Uterus (tissue), 4 donors: Measurements from ENCODE around the gene ANKRD6. TPM values are rescaled to one million over a fixed set of nuclear protein-coding genes. Genes with fewer than 3 reads are reported as not detected.

Experiments used
- DNase-seq, 2 donors: peaks; one replicate each; pipeline ENCODE4 v3.0.0-alpha.2; 2019 to 2020
- H3K27ac ChIP-seq, 2 donors: fragments of 200-600 bp; sonication (generic); 1 replicate in 1 of 2; 2 replicates in 1 of 2; pipeline ENCODE4 v1.5.1; 2016 to 2018
- H3K27me3 ChIP-seq, 2 donors: fragments of 200-600 bp; sonication (generic); one replicate each; pipeline ENCODE4 v1.5.1; 2018 to 2019; ENCODE audit warnings: control low read depth in 1 of 2
- H3K36me3 ChIP-seq, 2 donors: fragments of 200-600 bp; sonication (generic); one replicate each; pipeline ENCODE4 v1.5.1; 2019; ENCODE audit warnings: control low read depth in 1 of 2
- H3K4me1 ChIP-seq, 2 donors: fragments of 200-600 bp; sonication (generic); one replicate each; pipeline ENCODE4 v1.5.1; 2018 to 2019; ENCODE audit warnings: control low read depth in 1 of 2
- H3K4me3 ChIP-seq, 2 donors: fragments of 200-600 bp; sonication (generic); 1 replicate in 1 of 2; 2 replicates in 1 of 2; pipeline ENCODE4 v1.5.1; 2018 to 2019; ENCODE audit warnings: mild to moderate bottlenecking in 1 of 2
- H3K9me3 ChIP-seq, 2 donors: fragments of 200-600 bp; sonication (generic); one replicate each; pipeline ENCODE4 v1.5.1; 2019; ENCODE audit warnings: control low read depth in 1 of 2
- POLR2A ChIP-seq, 2 donors: fragments of 450-650 bp; IDR thresholded peaks; one replicate each; pipeline ENCODE4 v1.6.1; 2016; ENCODE audit warnings: antibody characterized with exemption in 2 of 2, mild to moderate bottlenecking in 1 of 2, moderate library complexity in 1 of 2
- intact Hi-C: fragments of 100-400 bp; cut with DNase I; formaldehyde crosslinking; loops from one replicate; pipeline ENCODE4 v1.15.1; 2023; ENCODE audit warnings: low total_unique reads
- total RNA-seq, 4 donors: library from RNA; depleted of rRNA in 3 of 4; stranded (reverse); fragments of >200 nt in 3 of 4; gene quantifications; one replicate each; pipeline versions ENCODE4 v1.1.0 to v1.2.4, GENCODE V29; 2014 to 2023
- TF ChIP-seq, protein P1 (sequence below), 4 experiments: fragments of 200-600 bp in 2 of 4; fragments of 450-650 bp in 2 of 4; sonication (generic) in 2 of 4; IDR thresholded peaks; one replicate each; pipeline ENCODE4 v1.5.1; 2016 to 2019; ENCODE audit warnings: antibody characterized with exemption in 4 of 4, mild to moderate bottlenecking in 2 of 4, moderate library complexity in 1 of 4
- donor health status: DM: yes; HTN: yes; CAD: no.

The ANKRD6 gene
- total RNA-seq, 4 donors from 2014 or later = 6.7 to 32.6 (median 24.5) TPM

DNA sequence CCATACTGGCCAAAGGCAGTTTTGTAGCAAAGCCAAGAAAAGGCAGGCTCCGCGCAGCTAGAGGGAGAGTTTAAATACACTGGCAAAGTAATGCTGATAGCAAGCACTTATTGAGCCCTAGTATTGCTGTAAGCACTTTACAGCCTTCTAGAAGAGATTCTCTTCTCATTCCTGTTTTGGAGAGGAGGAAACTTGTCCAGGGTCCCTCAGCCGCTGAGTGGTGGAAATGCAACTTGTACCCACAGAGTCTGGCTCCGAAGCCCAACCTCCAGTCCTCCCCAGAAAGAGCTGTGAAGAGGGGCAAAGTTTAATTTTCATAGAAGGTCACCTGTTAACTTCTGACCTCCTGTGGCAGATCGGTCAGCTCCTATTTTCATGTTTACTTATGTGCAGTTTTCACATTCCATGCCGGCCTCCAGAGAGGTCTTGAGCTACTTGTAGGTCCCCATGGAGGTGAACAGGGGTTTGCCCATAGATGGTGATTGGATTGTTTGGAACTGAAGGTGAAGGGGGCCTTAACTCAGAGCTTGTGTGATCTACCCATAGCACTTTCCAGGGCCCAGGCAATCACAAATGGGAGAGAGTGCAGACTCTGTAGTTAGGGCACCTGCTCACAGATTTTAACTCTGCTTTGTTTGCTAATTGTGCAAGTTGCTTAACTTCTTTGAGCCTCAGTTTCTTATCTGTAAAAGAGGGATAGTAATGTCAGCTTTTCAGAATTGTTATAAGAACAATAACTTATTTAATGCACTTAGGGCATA lies 134.9 kb downstream of the ANKRD6 start:
- no peak overlapping the region for H3K27ac ChIP-seq
- DNase-seq = no peak
- TF ChIP-seq, protein P1, sequence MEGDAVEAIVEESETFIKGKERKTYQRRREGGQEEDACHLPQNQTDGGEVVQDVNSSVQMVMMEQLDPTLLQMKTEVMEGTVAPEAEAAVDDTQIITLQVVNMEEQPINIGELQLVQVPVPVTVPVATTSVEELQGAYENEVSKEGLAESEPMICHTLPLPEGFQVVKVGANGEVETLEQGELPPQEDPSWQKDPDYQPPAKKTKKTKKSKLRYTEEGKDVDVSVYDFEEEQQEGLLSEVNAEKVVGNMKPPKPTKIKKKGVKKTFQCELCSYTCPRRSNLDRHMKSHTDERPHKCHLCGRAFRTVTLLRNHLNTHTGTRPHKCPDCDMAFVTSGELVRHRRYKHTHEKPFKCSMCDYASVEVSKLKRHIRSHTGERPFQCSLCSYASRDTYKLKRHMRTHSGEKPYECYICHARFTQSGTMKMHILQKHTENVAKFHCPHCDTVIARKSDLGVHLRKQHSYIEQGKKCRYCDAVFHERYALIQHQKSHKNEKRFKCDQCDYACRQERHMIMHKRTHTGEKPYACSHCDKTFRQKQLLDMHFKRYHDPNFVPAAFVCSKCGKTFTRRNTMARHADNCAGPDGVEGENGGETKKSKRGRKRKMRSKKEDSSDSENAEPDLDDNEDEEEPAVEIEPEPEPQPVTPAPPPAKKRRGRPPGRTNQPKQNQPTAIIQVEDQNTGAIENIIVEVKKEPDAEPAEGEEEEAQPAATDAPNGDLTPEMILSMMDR (IDR thresholded peaks at IDR 0.05) = no peak
- H3K4me1 ChIP-seq = peaks cover 0 to 4% of the 10 kb centered on the region in 2 donors
- no peaks in the 10 kb centered on the region for H3K27me3 ChIP-seq
- intact Hi-C loops = no loop called here
- no peaks in the 10 kb centered on the region for H3K36me3 ChIP-seq
- no peaks in the 10 kb centered on the region for H3K9me3 ChIP-seq
- no peak overlapping the region for H3K4me3 ChIP-seq

DNA sequence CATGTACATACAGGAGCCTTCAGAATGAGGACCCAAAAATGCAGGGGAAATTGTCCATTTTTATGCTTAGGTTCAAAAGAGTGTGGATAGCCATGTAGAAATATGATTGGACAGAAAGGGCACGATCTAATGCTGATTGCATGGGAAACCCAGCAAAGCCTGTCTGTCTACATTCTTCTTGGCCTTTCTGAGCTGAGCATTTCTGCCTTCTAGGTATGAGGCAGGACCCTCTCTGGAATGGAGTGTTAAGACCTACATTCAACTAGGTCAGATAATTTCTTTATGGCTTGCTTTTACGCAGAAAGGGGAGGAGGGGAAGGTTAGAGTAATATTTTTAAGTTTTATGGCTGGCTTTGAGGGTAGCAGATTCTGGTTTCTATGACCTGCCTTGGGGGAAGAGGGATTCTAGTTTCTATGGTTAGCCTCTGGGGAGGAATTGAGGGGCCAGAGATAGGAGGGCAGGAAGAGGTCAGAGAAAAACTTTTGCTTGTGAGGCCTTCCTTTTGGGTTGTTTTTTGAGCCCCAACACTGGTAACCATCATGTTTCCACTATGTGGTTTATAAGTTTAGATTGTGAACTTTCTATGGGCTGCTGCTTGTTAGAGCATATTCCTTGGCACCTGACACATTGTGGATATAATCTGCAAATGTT lies 142.1 kb downstream of the ANKRD6 start:
- no peaks in the 10 kb centered on the region for H3K27me3 ChIP-seq
- no peak for DNase-seq
- TF ChIP-seq POLR2A (IDR thresholded peaks at IDR 0.05) = no peak
- TF ChIP-seq, protein P1 (IDR thresholded peaks at IDR 0.05) = no peak
- no peaks in the 10 kb centered on the region for H3K9me3 ChIP-seq
- H3K4me1 ChIP-seq = no peaks in the 10 kb centered on the region
- no peak overlapping the region for H3K27ac ChIP-seq
- intact Hi-C loops = no loop called here
- no peaks in the 10 kb centered on the region for H3K36me3 ChIP-seq
- H3K4me3 ChIP-seq = no peak overlapping the region

DNA sequence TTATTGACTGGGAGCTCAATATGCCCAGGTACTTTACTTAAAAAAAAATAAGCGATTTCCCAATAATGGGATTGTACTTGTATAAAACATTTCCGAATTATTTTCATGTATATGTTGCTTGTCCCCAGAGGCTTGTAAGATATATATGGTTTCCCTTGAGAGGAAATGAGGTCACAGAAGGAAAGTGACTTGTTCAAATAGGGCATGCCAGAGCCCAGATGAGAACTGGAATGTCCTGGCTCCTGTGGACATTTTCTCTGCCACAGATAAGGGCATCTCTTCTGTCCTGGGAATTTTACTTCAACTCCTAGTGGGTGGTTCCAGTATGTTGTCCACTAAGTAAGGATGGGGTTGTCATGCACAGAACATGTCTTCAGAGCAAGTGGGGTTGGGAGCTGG lies 142.6 kb downstream of the ANKRD6 start:
- Histone ChIP-seq H3K27ac (no peak overlapping the region), H3K9me3 (no peaks in the 10 kb centered on the region), H3K27me3 (no peaks in the 10 kb centered on the region), H3K4me3 (no peak overlapping the region), H3K4me1 (no peaks in the 10 kb centered on the region), H3K36me3 (no peaks in the 10 kb centered on the region)
- DNase-seq = no peak
- intact Hi-C loops = no loop called here
- TF ChIP-seq, protein P1 (IDR thresholded peaks at IDR 0.05) = no peak
- no peak for TF ChIP-seq POLR2A (IDR thresholded peaks at IDR 0.05)

DNA sequence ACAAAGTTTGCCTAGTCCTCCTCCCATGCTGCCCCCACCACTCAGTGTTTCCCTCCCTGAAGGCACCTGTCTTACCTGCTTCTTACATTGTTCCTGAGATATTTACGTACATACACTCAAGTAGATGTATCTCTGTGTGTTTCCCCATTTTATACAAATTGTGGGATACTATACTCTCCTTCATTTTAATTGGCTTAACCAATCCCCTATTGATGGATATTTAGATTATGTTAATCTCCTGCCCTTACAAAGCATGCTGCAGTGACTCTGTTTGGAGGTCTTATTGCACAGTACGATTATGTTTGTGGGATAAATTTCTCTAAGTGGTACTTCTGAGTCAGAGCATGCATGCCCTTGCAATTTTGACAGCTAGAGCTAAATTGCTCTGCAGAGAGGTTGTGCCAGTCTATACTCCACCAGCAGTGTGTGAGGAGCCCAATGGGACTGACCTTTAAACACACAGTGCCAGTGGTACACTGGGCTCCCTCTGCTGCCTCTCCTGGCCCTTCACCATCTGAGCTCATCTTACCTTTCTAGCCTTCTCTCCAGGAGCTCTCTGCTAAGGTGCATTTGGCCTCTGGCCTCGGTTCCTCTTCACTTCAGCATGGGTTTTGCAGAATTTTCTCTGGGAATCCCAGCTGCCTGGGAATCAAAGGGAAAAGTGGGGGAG lies 148.2 kb downstream of the ANKRD6 start:
- Histone ChIP-seq H3K27me3 (no peaks in the 10 kb centered on the region), H3K36me3 (no peaks in the 10 kb centered on the region), H3K27ac (no peak overlapping the region), H3K9me3 (no peaks in the 10 kb centered on the region), H3K4me1 (no peaks in the 10 kb centered on the region), H3K4me3 (no peak overlapping the region)
- no peak for DNase-seq
- TF ChIP-seq POLR2A (IDR thresholded peaks at IDR 0.05) = no peak
- TF ChIP-seq, protein P1 (IDR thresholded peaks at IDR 0.05) = no peak
- intact Hi-C loops = no loop called here

DNA sequence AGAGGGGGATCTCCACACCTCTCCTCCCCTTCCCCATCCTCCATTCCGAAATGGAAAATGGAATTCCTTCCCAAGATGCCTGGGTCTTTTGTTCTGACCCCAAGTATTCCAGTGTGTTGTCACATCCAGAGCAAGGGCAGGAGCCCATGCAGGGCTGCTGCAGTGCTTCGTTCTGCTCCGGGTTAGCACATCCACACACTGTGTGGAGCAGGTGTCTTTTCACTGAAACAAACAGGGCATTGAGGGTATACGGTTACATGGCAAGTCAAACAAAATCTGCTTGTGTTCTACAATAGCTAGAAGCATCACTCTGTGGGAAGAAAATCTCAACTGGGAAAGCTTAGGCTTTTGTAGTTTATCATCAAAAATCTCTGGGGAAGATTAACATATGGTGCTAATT lies 148.7 kb downstream of the ANKRD6 start:
- H3K4me3 ChIP-seq = no peak overlapping the region
- H3K27ac ChIP-seq = no peak overlapping the region
- H3K36me3 ChIP-seq = no peaks in the 10 kb centered on the region
- H3K9me3 ChIP-seq = no peaks in the 10 kb centered on the region
- DNase-seq = no peak
- no peaks in the 10 kb centered on the region for H3K4me1 ChIP-seq
- no peaks in the 10 kb centered on the region for H3K27me3 ChIP-seq
- intact Hi-C loops = no loop called here
- TF ChIP-seq POLR2A (IDR thresholded peaks at IDR 0.05) = no peak
- TF ChIP-seq, protein P1 (IDR thresholded peaks at IDR 0.05) = no peak
